Activated CD4-positive, alpha-beta T cell treated with anti-CD3 and anti-CD28 coated beads, Interleukin-2, amount 10 ng/mL, durations not matched to agents 7 days and 5 days (primary cell): Measurements from ENCODE around the gene GNAI1. TPM values are rescaled to one million over a fixed set of nuclear protein-coding genes. Genes with fewer than 3 reads are reported as not detected.

ENCODE experiments used
- CTCF ChIA-PET: fragments of 350-600 bp; sonication (Branson Sonifier 250); formaldehyde crosslinking; loops from one replicate; lab custom pipeline; 2021; ENCODE audit warnings: antibody characterized with exemption; lab: Charles Lee
- POLR2A ChIA-PET: fragments of 350-600 bp; sonication (Branson Sonifier 250); formaldehyde crosslinking; loops from one replicate; lab custom pipeline; 2021; ENCODE audit warnings: antibody characterized with exemption; lab: Charles Lee
- DNase-seq: peaks from one replicate; pipeline ENCODE4 v3.0.0-alpha.2; 2020
- H3K27ac Mint-ChIP-seq: one replicate; pipeline ENCODE4 v1.8.0; 2021; ENCODE audit warnings: mild to moderate bottlenecking, moderate library complexity, mixed read lengths
- H3K27me3 Mint-ChIP-seq: one replicate; pipeline ENCODE4 v1.8.0; 2021; ENCODE audit warnings: mixed read lengths
- H3K36me3 Mint-ChIP-seq: one replicate; pipeline ENCODE4 v1.8.0; 2021; ENCODE audit warnings: low read depth, mixed read lengths
- H3K4me1 Mint-ChIP-seq: one replicate; pipeline ENCODE4 v1.8.0; 2021; ENCODE audit warnings: mixed read lengths
- H3K4me3 Mint-ChIP-seq: one replicate; pipeline ENCODE4 v1.8.0; 2021; ENCODE audit warnings: mild to moderate bottlenecking, moderate library complexity, mixed read lengths
- H3K9me3 Mint-ChIP-seq: one replicate; pipeline ENCODE4 v1.8.0; 2021; ENCODE audit warnings: mixed read lengths
- total RNA-seq, 2 experiments: library from RNA; stranded (reverse); gene quantifications; one replicate each; pipeline ENCODE4 v1.2.3, GENCODE V29; 2021

GNAI1 gene
- total RNA-seq, 2 experiments from 2014 or later: 0.33 to 0.45 TPM

DNA sequence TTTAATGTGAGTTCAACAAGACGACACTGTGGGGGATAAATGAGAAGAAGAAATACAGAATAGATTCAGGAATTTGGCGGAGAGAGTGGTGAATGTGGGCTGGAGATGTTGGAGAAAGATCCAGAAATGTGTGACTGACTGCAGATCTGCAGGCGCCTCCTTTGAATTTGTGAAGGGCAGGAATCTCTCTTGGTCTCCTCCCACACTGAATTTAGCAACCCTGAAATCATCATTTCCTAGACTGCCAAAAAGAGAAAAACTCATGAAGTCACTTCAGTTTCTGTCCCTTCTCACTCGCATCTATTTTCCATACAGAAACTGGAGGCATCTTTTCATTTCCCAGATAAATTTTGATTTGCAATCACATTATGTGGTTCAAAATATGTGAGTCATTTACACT, 128.7 kb downstream of the GNAI1 start:
- H3K9me3 Mint-ChIP-seq: peaks cover 2% of the 10 kb centered on the region
- H3K27me3 Mint-ChIP-seq: no peaks in the 10 kb centered on the region
- no peak overlapping the region for H3K27ac Mint-ChIP-seq
- H3K36me3 Mint-ChIP-seq: no peaks in the 10 kb centered on the region
- POLR2A ChIA-PET: no interaction called here
- no peak for DNase-seq
- no peaks in the 10 kb centered on the region for H3K4me1 Mint-ChIP-seq
- CTCF ChIA-PET: interaction anchor here (0.6 kb wide), 1 partner anchor 13 kb away, joined by 3 read pairs; no protein-coding TSS in a partner anchor
- no peak overlapping the region for H3K4me3 Mint-ChIP-seq

DNA sequence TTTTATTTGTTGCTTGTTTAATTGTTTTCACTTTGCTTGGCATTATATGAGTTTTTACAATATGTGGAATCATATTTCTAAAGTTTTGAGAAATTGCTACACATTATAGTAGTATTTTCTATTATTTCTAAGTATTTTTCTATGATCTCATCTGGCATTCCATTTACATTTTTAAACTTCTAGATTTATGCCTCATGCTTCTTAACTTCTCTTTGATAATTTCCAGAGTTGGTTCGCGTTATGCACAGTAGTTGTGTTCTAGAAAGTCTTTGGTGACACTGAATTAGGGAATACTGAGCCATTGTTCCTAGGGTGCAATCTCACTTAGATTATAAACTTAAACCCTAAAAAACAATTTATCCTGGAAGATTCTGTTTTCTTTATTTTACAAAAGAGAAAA, 129.2 kb downstream of the GNAI1 start:
- CTCF ChIA-PET: interaction anchor here (0.6 kb wide), 1 partner anchor 13 kb away, joined by 3 read pairs; no protein-coding TSS in a partner anchor
- POLR2A ChIA-PET: no interaction called here
- H3K27ac Mint-ChIP-seq: no peak overlapping the region
- peaks cover 2% of the 10 kb centered on the region for H3K9me3 Mint-ChIP-seq
- no peaks in the 10 kb centered on the region for H3K36me3 Mint-ChIP-seq
- H3K4me3 Mint-ChIP-seq: no peak overlapping the region
- H3K27me3 Mint-ChIP-seq: no peaks in the 10 kb centered on the region
- no peak for DNase-seq
- no peaks in the 10 kb centered on the region for H3K4me1 Mint-ChIP-seq

DNA sequence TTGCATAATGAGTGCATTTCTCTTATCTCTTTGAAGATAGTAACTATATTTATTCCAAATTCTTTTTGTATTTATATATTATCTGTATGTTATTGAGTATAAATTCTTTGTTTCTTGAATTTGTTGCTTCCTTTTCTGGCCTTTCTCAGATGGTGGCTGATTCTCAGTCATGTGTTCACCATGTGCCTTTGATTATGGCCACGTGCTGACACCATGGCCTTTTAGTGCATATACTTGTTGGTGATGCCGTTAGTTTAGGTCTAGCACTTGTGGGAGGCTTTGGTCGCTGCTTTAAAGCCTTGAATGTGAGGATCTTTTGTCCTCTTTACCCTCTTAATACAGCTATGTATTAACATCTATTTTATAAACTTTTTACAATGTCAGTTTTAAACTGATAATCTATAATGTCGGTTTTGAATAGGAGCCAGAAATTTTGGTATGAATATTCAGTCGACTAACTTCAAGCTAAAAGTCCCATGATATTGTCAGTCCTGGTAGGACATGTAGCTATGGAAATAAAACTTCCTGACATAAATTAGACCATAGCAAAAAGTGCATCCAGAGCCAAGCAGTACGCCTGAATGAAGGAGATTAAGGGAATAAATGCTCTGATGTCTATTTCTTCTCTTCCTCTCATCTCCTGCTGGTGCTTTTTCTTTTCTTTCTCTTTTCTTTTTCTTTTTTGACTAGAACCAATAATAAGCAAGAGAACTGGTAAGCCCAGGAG, 130.3 kb downstream of the GNAI1 start:
- H3K4me1 Mint-ChIP-seq: no peaks in the 10 kb centered on the region
- DNase-seq: no peak
- POLR2A ChIA-PET: no interaction called here
- no peak overlapping the region for H3K27ac Mint-ChIP-seq
- CTCF ChIA-PET: no interaction called here
- H3K4me3 Mint-ChIP-seq: no peak overlapping the region
- no peaks in the 10 kb centered on the region for H3K9me3 Mint-ChIP-seq
- no peaks in the 10 kb centered on the region for H3K36me3 Mint-ChIP-seq
- no peaks in the 10 kb centered on the region for H3K27me3 Mint-ChIP-seq

DNA sequence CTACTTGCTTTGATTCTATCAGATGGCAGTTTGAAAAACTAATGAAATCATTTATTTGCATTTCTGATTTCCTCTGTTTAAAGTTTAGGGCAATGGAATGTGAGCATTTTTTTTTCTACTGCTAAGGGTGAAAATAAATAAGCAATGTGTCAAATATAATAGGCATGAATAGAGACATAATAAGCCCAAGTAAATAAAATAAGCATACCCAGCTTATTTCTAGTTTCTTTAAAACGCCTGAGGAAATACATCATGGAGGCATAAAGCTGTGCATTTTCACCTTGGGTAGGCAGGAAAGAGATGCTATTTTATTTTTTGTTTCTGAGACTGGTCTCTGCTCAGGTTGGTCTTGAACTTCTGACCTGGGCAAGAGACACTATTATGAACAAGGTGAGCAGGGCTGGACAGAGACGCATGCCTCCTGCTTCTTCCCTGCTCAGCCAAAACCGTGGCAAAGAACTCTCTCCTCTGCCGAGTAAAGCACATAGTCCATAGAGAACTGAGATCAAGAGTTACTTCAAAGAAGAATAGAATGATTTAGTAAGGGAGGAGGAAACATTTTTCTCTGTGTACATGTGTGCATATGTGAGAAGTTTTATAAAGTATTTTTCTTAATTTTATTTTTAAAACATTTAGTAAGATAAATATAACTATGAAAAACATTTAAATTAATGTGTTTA, 138.1 kb downstream of the GNAI1 start:
- Mint-ChIP-seq H3K4me3 (no peak overlapping the region), H3K9me3 (no peaks in the 10 kb centered on the region), H3K4me1 (no peaks in the 10 kb centered on the region), H3K36me3 (no peaks in the 10 kb centered on the region), H3K27me3 (no peaks in the 10 kb centered on the region), H3K27ac (no peak overlapping the region)
- POLR2A ChIA-PET: no interaction called here
- no peak for DNase-seq
- CTCF ChIA-PET: no interaction called here

DNA sequence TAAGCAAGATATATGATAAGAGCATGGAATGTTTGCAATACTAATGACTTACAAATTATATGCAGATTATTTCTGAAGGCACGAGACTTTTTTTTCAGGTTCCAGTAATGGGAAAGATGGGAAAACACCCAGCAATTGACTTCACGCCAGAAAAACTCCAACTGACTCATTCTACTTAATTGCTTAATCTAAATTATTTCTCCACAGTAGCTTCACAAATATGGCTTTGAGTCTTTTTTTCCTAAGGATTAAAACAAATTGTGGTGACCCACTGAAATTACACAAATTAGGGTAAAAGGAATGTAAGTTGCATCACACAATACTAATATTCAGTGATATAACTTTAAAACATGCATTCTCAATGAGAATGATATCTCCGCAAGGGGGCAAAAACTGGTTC, 138.7 kb downstream of the GNAI1 start:
- no peaks in the 10 kb centered on the region for H3K4me1 Mint-ChIP-seq
- no peak for DNase-seq
- H3K36me3 Mint-ChIP-seq: no peaks in the 10 kb centered on the region
- no peak overlapping the region for H3K27ac Mint-ChIP-seq
- ChIA-PET CTCF (no interaction called here), POLR2A (no interaction called here)
- H3K4me3 Mint-ChIP-seq: no peak overlapping the region
- no peaks in the 10 kb centered on the region for H3K27me3 Mint-ChIP-seq
- H3K9me3 Mint-ChIP-seq: no peaks in the 10 kb centered on the region

DNA sequence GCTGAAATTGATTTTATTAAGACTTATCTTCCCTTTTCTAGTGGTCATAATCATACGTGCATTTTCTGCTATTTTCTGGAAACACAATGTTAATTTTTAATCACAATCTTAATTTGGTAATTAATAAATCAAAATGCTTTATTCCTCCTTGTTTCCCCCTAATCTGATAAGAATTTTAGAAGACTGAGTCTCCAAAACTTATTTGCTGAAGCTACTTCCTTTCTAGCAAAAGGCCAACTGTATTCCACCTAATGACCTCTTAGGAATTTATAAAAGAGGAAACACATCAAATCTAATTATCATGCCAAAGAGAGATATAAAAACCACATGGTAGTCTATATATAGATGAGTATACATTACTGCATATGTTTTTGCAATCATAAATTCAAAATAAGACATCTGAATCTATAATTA, 140.6 kb downstream of the GNAI1 start:
- no peaks in the 10 kb centered on the region for H3K4me1 Mint-ChIP-seq
- H3K36me3 Mint-ChIP-seq: no peaks in the 10 kb centered on the region
- no peak for DNase-seq
- no peak overlapping the region for H3K4me3 Mint-ChIP-seq
- ChIA-PET POLR2A (no interaction called here), CTCF (no interaction called here)
- no peaks in the 10 kb centered on the region for H3K27me3 Mint-ChIP-seq
- no peak overlapping the region for H3K27ac Mint-ChIP-seq
- H3K9me3 Mint-ChIP-seq: no peaks in the 10 kb centered on the region
